Spleen (tissue), 7 donors: ENCODE results near the gene GJA4.

Experiments used
- POLR2A ChIP-seq, 3 donors: fragments of 450-650 bp; IDR thresholded peaks; one replicate each; pipeline ENCODE4 v1.5.1; 2017; ENCODE audit warnings: antibody characterized with exemption in 3 of 3, mild to moderate bottlenecking in 1 of 3
- POLR2AphosphoS5 ChIP-seq, 3 donors: sonication (generic); formaldehyde crosslinking; IDR thresholded peaks; one replicate each; pipeline ENCODE4 v1.5.1; 2017; ENCODE audit warnings: antibody characterized with exemption in 3 of 3
- TF ChIP-seq, protein P1 (sequence below), 11 experiments: fragments of 200-600 bp in 7 of 11; fragments of 450-650 bp in 4 of 11; sonication (generic) in 4 of 11; IDR thresholded peaks in 8 of 11; conservative IDR thresholded peaks in 3 of 11; 1 replicate in 7 of 11; 2 replicates in 4 of 11; pipeline versions ENCODE4 v1.4.0 to v1.8.0; 2016 to 2021; ENCODE audit warnings: antibody characterized with exemption in 11 of 11, inconsistent platforms in 4 of 11, mild to moderate bottlenecking in 1 of 11
- donor health status: DM: no; HTN: no; CAD: no; lungs with moderate emphysema.
- donor health status: DM: no; HTN: no; CAD: no.
- donor health status: DM: no; HTN: no; CAD: no.

DNA sequence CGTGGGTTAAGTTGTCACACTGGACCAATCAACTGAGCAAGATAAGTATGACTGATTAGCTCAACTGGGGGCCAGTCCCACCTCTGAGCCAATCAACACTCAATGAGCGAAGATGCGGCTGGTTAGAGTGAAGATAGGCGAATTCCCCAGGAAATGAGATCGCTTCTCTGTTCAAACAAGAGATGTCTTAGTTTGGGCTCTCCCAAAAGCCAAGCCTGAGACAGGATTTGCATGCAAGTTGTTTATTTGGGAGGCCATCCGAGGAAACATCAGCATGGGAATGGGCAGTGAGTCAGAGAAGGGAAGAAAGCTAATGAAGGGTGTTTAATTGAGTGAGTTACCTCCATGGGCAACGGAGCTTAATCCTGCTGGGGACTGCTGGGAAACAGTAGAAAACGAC is 42.8 kb upstream of the GJA4 start:
- TF ChIP-seq, protein P1, sequence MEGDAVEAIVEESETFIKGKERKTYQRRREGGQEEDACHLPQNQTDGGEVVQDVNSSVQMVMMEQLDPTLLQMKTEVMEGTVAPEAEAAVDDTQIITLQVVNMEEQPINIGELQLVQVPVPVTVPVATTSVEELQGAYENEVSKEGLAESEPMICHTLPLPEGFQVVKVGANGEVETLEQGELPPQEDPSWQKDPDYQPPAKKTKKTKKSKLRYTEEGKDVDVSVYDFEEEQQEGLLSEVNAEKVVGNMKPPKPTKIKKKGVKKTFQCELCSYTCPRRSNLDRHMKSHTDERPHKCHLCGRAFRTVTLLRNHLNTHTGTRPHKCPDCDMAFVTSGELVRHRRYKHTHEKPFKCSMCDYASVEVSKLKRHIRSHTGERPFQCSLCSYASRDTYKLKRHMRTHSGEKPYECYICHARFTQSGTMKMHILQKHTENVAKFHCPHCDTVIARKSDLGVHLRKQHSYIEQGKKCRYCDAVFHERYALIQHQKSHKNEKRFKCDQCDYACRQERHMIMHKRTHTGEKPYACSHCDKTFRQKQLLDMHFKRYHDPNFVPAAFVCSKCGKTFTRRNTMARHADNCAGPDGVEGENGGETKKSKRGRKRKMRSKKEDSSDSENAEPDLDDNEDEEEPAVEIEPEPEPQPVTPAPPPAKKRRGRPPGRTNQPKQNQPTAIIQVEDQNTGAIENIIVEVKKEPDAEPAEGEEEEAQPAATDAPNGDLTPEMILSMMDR (IDR thresholded peaks at IDR 0.05 in 8 of 11, conservative IDR thresholded peaks at IDR 0.05 in 3 of 11): no peak
- TF ChIP-seq POLR2A (IDR thresholded peaks at IDR 0.05) (no peak), POLR2AphosphoS5 (IDR thresholded peaks at IDR 0.05) (no peak)
